Retina (tissue), 1 donor: Measurements from ENCODE around the gene LGALS4.
"Not testable (repeated sequence)": the region's sequence is repeated elsewhere in the genome, so short reads cannot be mapped to it uniquely, and the experiment has no call there.

Source experiments
- DNase-seq: peaks from one replicate; pipeline ENCODE4 v3.0.0-alpha.2; 2016

Gene LGALS4

GRCh38 chr19:38766276-38767047 is 46.3 kb downstream of the LGALS4 start:
- no peak for DNase-seq

- DNase-seq = no peak
Observed at GRCh38 chr19:38765214-38765613, 47.5 kb downstream of the LGALS4 start.

GRCh38 chr19:38763795-38764220 is 48.9 kb downstream of the LGALS4 start:
- no peak for DNase-seq

- not testable (repeated sequence) for DNase-seq
Observed at GRCh38 chr19:38761884-38762389, 50.8 kb downstream of the LGALS4 start.

- DNase-seq = not testable (repeated sequence)
Observed at GRCh38 chr19:38760805-38761517, 51.8 kb downstream of the LGALS4 start.

GRCh38 chr19:38759590-38760003 is 53.1 kb downstream of the LGALS4 start:
- DNase-seq = no peak

- not testable (repeated sequence) for DNase-seq
Observed at GRCh38 chr19:38754196-38754595, 58.5 kb downstream of the LGALS4 start.

- DNase-seq = not testable (repeated sequence)
Observed at GRCh38 chr19:38753783-38754182, 59.0 kb downstream of the LGALS4 start.
